ENCODE results near the gene PCDH17. TPM values are rescaled to one million over a fixed set of nuclear protein-coding genes. Genes with fewer than 3 reads are reported as not detected.

The PCDH17 gene, protein sequence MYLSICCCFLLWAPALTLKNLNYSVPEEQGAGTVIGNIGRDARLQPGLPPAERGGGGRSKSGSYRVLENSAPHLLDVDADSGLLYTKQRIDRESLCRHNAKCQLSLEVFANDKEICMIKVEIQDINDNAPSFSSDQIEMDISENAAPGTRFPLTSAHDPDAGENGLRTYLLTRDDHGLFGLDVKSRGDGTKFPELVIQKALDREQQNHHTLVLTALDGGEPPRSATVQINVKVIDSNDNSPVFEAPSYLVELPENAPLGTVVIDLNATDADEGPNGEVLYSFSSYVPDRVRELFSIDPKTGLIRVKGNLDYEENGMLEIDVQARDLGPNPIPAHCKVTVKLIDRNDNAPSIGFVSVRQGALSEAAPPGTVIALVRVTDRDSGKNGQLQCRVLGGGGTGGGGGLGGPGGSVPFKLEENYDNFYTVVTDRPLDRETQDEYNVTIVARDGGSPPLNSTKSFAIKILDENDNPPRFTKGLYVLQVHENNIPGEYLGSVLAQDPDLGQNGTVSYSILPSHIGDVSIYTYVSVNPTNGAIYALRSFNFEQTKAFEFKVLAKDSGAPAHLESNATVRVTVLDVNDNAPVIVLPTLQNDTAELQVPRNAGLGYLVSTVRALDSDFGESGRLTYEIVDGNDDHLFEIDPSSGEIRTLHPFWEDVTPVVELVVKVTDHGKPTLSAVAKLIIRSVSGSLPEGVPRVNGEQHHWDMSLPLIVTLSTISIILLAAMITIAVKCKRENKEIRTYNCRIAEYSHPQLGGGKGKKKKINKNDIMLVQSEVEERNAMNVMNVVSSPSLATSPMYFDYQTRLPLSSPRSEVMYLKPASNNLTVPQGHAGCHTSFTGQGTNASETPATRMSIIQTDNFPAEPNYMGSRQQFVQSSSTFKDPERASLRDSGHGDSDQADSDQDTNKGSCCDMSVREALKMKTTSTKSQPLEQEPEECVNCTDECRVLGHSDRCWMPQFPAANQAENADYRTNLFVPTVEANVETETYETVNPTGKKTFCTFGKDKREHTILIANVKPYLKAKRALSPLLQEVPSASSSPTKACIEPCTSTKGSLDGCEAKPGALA (N-terminal part only)
- total RNA-seq: 14.4 and 14.6 TPM in 2 replicates
- long read RNA-seq, full-length matches to known transcripts: 1 of 4 reads
- long read RNA-seq, partial matches to known transcripts: 1 of 4 reads
- long read RNA-seq, other reads (novel, unspliced or antisense): 2 of 4 reads

DNA sequence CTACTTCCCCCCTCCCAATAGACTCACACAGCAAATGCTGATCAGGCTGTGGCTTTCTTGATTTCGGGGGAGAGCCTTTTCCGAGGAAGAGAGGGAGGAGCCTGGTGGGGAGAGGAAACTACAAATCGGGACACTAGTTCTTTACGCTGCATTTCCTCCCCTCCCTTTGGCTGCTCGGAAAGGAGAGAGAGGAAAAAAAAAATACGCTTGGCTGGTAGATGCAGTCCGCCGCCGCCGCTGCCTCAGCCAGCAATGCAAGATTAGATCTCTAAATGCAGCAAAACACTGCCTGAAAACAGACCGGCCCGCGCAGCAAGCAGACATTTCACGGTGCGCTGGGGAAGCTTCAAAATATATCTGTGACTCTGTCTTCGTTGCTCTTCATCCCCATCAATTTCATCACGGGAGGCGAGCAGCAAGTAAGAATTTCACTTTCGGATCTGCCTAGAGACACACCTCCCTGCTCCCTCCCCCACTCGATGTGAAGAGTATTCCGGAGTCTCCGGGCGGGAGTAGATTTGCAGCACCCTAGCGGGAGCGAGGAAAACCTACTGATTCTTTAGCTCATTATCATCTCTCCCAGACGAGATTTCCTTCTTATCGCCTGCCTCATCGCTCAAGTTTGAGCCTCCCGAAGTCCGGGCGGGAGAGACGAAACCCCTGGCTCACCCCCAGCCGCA, at the start of gene PCDH17:
Gene PCDH17 (plus strand): TSS at position 149 of the 680 bp plus-strand sequence. CDS start 803 bp downstream, outside the sequence.
- Mint-ChIP-seq H3K9me3 (no peaks in the 10 kb centered on the region), H3K27me3 (ENCODE audit: low read depth) (peaks cover 61% of the 10 kb centered on the region), H3K4me1 (peaks cover 44% of the 10 kb centered on the region), H3K36me3 (ENCODE audit: low read depth) (peaks cover 12% of the 10 kb centered on the region), H3K27ac (ENCODE audit: unreplicated experiment) (peak within 1 kb of the TSS; percentile 52), H3K4me3 (peak within 1 kb of the TSS; percentile 91)
- DNase-seq (ENCODE audit: low read depth, low spot score): peak; percentile 24
- TF ChIP-seq, protein P1, sequence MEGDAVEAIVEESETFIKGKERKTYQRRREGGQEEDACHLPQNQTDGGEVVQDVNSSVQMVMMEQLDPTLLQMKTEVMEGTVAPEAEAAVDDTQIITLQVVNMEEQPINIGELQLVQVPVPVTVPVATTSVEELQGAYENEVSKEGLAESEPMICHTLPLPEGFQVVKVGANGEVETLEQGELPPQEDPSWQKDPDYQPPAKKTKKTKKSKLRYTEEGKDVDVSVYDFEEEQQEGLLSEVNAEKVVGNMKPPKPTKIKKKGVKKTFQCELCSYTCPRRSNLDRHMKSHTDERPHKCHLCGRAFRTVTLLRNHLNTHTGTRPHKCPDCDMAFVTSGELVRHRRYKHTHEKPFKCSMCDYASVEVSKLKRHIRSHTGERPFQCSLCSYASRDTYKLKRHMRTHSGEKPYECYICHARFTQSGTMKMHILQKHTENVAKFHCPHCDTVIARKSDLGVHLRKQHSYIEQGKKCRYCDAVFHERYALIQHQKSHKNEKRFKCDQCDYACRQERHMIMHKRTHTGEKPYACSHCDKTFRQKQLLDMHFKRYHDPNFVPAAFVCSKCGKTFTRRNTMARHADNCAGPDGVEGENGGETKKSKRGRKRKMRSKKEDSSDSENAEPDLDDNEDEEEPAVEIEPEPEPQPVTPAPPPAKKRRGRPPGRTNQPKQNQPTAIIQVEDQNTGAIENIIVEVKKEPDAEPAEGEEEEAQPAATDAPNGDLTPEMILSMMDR (conservative IDR thresholded peaks at IDR 0.05): no peak

DNA sequence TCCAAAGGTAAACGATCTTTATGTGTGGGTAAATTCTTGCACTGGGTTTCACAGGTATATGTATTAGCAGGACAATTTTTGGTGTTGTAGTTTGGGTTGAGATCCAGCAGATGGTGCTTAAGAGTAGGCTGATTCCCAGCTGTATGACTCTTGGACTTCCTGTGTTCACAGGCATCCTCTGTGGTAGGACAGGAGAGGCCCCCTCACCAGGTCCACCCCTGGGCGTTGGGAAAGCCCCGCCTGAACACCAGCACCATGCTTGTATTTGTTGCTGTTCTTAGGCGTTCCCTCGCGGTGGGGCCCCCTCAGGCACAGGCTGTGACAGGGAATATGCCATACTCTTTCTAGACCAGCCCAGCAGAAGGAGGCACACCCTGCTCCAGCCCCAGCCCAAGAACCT, 49.5 kb upstream of the PCDH17 start:
- Mint-ChIP-seq H3K36me3 (ENCODE audit: low read depth) (no peaks in the 10 kb centered on the region), H3K4me3 (no peak overlapping the region), H3K4me1 (no peaks in the 10 kb centered on the region), H3K9me3 (peaks cover 2% of the 10 kb centered on the region), H3K27me3 (ENCODE audit: low read depth) (no peaks in the 10 kb centered on the region), H3K27ac (ENCODE audit: unreplicated experiment) (no peak overlapping the region)
- TF ChIP-seq, protein P1 (conservative IDR thresholded peaks at IDR 0.05): peak; percentile 24
- no peak for DNase-seq (ENCODE audit: low read depth, low spot score)

DNA sequence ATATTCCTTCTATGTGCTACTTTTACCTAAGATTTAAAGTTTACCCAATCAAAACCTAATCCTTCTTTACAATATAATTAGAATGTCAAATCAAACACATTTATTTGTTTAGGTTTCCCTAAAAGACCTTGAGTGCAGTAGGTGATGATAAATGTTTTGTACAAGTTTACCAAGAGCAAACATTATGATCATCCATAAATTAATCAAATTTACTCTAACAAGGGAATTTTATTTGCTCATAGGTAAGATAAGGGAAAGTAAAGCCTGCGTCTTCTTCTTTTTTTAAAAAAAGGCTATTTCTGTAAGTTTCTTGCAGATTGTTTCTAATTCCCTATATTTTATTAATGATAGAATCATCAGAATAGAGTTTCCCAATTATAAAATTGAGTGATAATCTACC, 48.0 kb upstream of the PCDH17 start:
- TF ChIP-seq, protein P1 (conservative IDR thresholded peaks at IDR 0.05): no peak
- no peaks in the 10 kb centered on the region for H3K36me3 Mint-ChIP-seq (ENCODE audit: low read depth)
- no peaks in the 10 kb centered on the region for H3K27me3 Mint-ChIP-seq (ENCODE audit: low read depth)
- no peaks in the 10 kb centered on the region for H3K4me1 Mint-ChIP-seq
- no peak for DNase-seq (ENCODE audit: low read depth, low spot score)
- H3K4me3 Mint-ChIP-seq: no peak overlapping the region
- H3K27ac Mint-ChIP-seq (ENCODE audit: unreplicated experiment): no peak overlapping the region
- no peaks in the 10 kb centered on the region for H3K9me3 Mint-ChIP-seq

DNA sequence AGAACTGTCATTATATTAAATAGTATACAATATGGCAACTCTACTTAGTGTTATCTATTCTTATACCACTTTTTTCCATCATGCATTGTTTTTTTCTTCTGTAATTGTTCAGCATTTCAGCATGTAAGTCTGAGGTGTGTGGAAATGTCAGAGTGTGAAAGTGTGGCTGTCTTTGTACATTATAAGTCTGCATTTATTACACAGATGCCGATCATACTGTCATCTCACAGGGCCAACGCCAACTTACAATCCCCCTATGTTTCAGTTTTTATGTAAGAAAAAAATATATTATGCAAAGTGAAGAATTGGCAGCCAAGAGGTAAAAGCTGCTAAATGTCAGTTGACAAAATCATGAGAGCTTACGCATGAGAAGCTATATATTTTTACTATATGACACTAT, 42.9 kb upstream of the PCDH17 start:
- Mint-ChIP-seq H3K27ac (ENCODE audit: unreplicated experiment) (no peak overlapping the region), H3K4me1 (no peaks in the 10 kb centered on the region), H3K36me3 (ENCODE audit: low read depth) (no peaks in the 10 kb centered on the region), H3K4me3 (no peak overlapping the region), H3K9me3 (no peaks in the 10 kb centered on the region), H3K27me3 (ENCODE audit: low read depth) (no peaks in the 10 kb centered on the region)
- DNase-seq (ENCODE audit: low read depth, low spot score): no peak
- TF ChIP-seq, protein P1 (conservative IDR thresholded peaks at IDR 0.05): no peak

DNA sequence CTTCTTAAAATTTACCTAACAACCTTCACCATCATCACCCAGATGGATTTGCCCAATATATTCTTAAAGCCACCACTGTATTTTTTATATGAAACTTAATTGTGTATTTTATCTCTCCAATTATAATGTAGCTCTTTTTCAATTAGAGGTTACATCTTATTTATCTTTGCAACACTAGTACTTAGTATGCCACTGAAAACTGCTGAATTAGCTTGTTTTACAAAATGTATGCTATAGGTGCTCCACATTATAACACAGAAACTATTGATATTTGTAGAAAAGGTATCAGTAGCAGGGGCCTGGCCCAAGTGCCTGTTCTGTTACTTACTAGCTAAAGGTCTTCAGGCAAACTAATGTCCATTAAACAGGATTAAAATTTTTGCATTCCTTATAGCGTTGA, 35.8 kb upstream of the PCDH17 start:
- H3K4me3 Mint-ChIP-seq: no peak overlapping the region
- no peak overlapping the region for H3K27ac Mint-ChIP-seq (ENCODE audit: unreplicated experiment)
- no peaks in the 10 kb centered on the region for H3K9me3 Mint-ChIP-seq
- H3K27me3 Mint-ChIP-seq (ENCODE audit: low read depth): no peaks in the 10 kb centered on the region
- no peaks in the 10 kb centered on the region for H3K4me1 Mint-ChIP-seq
- DNase-seq (ENCODE audit: low read depth, low spot score): no peak
- H3K36me3 Mint-ChIP-seq (ENCODE audit: low read depth): no peaks in the 10 kb centered on the region
- TF ChIP-seq, protein P1 (conservative IDR thresholded peaks at IDR 0.05): no peak

All from neural crest cell (in vitro differentiated cells).